NCI-H82 (cell line): ENCODE results near the gene GGPS1.
"Not testable (repeated sequence)": the region's sequence is repeated elsewhere in the genome, so short reads cannot be mapped to it uniquely, and the experiment has no call there.

ENCODE experiments used
- DNase-seq: peaks from one replicate; lab custom pipeline; 2025; lab: John Stamatoyannopoulos, UW

Gene GGPS1

DNA sequence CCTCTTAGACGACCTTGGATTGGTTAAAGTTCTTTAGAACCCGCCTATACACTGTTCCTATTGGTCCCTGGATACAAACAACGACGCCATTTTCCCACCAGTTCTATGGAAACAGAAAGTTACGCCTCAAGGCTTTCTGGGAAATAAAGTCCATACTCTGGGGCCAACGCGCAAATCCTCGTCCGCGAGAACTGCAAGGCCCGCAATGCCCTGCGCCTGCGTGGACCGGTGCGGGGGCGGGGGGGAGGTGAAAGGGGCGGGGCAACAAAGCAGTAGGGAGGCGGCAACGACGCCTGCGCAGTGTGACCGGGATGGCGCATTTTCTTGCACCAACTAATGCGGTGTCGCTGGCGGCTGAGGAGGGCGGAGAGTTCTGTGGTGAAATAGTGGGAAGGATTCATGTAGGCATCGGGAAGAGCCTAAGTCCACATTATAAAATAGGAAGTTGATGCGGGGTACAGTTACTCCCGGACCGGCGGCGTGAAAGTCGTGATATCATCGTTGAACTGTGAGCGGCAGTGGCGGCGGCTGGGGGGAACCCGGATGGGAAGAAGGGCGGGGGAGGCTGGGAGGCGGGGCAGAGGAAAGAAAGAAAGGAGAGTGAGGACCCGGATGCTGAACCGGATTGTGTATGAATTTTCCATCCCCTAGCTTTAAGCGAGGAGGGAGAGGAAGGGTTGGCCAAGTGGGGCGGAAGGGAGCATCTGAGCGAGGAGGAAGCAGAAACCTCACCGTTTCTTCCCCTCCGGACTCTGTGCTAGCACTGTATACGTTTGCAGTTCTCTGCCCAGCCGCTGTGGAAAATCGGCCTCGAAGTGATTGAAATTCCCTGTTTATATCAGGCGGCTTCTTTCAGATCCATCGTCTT lies at the start of gene GGPS1:
Gene GGPS1, plus strand, starts transcription at position 300 of the 868 bp plus-strand sequence. CDS start 6,695 bp downstream, outside the sequence.
- DNase-seq = peak; percentile 100

DNA sequence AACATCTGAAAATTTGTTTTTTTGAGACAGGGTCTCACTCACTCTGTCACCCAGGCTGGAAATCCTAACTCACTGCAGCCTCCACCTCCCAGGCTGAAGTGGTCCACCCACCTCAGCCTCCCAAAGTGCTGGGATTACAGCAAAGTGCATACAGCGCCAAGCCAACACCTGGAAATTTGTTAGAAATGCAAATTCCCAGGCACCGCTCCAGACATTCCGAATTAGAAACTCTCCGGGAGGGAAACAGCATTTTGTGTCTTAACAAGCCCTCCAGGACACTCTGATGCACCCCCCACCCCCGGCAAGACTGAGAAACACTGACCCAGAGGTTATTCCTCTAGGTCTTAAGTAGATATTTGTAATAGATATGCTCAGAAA lies 49.5 kb upstream of the GGPS1 start:
- no peak for DNase-seq

DNA sequence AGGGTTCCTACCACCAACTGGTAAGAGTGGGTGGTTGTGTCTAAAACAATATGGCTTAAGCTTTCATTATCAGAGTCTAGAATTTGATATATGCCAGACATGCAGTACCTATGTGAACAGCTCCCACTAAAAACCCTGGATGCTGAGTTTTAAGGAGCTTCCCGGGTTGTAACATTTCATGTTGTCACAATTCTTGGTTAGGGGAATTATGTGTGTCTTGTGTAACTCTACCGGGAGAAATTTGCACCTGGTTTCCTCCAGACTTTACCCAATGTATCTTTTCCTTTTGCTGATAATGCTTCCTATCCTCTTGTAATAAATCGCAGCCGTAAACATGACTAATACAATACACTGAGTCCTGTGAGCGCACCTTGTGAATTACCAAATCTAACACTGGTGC lies 48.7 kb upstream of the GGPS1 start:
- DNase-seq = no peak

DNA sequence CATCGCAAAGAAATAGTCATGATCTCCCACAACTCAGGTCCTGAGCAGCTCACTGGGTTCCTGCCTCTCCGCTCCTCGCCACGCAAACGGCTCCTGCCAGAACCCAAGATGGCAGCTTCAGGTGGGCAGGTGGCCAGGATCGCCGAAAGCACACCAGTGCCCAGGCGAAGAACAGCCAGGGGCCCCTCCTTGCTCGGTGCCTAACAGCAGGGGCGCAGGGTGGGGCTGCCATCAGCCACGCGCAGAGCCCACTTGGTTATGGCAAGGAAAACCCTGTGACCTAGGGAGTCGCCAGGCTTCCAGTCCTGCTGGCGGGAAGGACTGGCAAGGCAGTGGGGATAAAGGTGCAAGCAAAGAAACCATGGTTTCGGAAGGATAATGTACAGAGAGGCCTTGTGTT lies 47.9 kb upstream of the GGPS1 start:
- no peak for DNase-seq

DNA sequence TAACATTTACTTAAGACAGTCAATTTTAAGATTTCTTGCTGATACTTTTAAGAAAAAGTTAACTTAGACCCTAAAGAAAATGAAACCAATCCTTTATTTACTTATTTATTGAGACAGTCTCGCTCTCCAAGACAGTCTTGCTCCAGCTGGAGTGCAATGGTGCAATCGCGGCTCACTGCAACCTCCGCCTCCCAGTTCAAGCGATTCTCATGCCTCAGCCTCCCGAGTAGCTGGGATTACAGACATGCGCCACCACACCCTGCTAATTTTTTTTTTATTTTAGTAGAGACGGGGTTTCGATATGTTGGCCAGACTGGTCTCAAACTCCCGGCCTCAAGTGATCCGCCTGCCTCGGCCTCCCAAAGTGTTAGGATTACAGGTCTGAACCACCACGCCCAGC lies 44.7 kb upstream of the GGPS1 start:
- not testable (repeated sequence) for DNase-seq

DNA sequence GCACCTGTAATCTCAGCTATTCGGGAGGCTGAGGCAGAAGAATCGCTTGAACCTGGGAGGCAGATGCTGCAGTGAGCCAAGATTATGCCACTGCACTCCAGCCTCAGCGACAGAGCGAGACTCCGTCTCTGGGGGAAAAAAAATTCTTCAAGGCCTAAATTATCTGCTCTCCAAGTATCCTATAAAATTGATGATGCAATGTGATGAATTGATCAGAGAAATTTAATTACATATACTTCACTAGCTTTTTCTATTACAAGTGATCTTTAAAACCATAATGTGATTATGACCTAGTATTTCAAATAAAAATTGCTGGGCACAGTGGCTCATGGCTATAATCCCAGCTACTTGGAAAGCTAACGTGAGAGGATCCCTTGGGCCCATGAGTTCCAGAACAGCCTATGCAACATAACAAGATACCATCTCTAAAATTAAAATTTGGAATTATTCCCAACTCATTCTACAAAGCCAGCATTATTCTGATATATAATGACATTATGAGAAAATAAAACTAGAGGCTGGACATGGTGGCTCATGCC lies 44.1 kb upstream of the GGPS1 start:
- DNase-seq = no peak

DNA sequence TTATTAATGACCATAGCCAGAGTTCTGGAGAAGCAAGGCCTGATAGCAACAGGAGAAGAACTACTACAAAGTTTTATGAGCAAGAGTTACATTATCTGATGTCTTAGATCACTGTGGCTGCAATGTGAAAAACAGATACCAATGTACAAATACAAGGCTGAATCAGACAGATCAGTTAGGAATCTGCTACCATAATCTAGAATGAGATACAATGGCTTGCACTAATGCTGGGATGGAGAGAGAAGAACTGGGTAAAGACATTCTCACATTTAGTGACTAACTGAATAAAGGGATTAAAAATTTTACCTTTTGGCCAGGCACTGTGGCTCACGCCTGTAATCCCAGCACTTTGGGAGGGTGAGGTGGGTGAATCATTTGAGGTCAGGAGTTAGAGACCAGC lies 41.7 kb upstream of the GGPS1 start:
- DNase-seq = no peak

DNA sequence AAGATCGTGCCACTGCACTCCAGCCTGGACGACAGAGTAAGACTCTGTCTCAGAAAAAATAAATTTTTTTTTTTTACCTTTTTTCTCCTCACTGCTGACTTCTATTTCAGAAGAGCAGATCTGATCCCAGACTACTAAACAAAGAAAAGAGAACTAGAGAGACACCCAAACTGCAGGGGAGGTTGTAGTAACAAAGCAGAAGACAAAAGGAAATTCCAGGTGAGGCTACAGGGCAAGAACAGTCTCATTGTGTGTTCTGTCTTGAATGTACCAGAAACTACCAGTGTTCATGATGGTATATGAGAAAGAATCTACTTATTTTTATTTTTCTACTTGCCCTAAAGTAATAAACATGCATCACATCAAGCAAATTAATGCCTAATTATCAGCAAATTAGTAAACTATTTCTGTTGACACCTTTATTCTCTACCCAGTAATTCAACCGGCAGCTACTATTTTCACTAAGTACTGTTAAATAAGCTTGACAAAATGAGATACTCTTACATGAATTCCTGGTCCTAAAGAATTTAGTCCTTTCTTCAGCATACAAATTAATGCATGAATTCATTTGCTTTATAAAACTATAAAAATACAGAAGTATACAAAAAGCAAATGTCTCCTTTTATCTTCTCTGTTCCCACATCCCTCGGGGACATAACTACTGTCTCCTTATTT lies 41.0 kb upstream of the GGPS1 start:
- no peak for DNase-seq

DNA sequence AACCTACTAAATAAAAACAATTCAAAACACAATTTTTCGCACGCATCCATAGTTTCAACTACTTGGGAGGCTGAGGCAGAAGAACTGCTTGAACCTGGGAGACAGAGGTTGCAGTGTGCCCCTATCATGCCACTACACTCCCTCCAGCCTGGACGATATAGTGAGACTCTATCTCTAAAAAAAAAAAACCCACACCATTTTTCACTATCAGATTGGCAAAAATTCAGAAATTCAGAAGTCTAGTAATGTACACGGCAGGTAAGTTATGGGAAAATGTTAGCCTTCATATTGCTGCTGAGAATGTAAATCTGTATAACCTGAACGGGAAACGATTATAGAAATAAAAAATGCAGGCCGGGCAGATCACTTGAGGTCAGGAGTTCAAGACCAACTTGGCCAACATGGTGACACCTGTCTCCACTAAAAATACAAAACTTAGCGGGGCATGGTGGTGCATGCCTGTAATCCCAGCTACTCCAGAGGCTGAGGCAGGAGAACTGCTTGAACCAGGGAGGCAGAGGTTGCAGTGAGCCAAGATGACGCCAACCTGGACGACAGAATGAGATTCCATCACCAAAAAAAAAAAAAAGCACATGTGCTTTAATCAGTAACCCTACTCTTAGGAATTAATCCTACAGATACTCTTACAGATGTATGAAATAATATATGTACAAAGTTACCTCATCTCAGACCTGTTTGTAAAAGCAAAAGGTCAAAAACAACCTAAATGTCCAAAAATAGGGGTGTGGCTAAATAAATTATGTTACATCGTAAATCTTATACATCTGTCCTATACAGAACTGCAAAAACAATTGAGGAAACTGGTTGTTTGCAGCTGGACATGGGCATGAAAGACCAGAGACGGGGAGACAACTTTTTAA lies 38.3 kb upstream of the GGPS1 start:
- DNase-seq = no peak

DNA sequence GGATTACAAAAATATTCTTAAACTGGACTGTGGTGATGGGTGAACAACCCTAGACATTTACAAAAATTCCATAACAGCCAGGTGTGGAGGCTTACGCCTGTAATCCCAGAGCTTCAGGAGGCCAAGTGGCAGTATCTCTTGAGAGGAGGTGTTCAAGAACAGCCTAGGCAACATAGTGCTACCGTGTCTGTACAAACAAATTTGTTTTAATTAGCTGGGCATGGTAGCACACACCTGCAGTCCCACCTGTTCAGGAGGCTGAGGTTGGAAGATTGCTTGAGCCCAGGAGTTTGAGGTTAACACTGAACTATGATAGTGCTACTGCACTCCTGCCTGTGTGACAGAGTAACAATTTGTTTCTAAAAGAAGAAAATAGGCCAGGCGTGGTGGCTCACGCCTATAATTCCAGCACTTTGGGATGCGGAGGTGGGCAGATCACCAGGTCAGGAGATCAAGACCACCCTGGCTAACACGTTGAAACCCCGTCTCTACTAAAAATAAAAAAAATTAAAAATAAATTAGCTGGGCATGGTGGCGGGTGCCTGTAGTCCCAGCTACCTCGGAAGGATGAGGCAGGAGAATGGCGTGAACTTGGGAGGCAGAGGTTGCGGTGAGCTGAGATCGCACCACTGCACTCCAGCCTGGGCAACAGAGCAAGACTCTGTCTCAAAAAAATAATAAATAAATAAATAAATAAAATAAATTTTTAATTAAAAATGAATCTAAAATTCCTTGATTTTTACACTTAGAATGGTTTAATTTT lies 37.4 kb upstream of the GGPS1 start:
- DNase-seq = no peak

DNA sequence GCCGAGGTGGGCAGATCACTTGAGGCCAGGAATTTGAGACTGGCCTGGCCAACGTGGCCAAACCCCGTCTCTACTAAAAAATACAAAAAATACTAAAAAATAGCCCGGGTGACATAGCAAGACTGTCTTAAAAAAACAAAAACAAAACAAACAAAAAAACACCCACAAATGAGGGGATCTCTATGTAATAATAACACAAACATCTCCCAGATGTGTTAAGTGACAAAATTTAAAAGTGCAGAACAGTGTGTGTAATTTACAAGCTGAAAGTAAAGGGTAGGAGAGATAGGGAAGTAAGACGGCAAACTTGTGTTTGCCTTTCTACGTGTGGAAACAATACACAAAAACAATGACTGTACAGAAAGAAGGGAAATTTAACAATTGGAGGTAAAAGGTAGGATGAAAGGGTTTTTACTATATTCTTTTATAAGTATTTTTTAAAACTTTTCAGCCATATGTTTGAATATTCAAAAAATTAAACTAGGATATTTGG lies 36.7 kb upstream of the GGPS1 start:
- DNase-seq = no peak

DNA sequence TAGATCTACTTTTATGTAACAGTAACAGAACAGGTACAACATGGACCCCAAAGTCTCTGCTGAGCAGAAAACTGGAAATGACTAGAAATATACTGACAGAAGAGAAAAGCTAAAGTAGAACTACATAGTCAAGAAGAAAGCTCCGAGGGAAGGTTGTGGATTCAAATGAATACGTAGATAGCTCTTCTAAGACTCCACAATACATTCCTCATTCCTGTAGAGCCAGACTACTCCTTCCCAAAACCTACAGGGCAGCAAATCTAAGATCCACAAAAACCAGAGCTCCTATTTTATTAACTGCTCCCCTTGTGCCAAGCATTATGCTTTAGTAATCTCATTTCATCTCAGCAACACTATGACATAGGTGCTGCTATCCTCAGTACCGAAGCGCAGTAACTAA lies 35.6 kb upstream of the GGPS1 start:
- no peak for DNase-seq

DNA sequence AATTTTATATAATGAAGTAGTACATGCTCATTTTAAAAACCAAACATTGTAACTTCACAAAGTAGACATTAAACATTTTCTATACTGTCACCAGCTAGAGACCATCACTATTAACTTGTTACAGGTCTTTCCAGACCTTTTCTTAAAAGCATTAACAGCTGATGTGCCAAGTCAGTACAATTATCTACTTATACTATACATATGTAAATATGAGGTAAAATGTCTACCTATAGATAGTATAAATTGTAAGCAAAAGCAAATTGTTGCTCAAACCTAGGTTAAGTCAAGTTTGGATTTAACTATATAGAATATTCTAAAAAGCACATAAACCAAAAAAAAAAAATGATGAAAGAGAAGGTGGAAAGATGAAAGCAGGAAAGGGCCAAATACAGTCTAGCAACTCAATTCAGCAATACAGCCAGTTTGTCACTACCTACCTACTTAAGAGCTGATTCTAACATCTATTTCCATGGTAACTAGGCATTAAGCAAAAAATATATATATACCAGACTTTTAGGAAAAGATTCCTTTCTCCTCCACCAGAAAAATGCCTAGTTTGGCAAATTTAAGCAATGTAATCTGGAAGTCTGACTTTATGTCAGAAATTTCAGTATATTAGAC lies 34.9 kb upstream of the GGPS1 start:
- no peak for DNase-seq

DNA sequence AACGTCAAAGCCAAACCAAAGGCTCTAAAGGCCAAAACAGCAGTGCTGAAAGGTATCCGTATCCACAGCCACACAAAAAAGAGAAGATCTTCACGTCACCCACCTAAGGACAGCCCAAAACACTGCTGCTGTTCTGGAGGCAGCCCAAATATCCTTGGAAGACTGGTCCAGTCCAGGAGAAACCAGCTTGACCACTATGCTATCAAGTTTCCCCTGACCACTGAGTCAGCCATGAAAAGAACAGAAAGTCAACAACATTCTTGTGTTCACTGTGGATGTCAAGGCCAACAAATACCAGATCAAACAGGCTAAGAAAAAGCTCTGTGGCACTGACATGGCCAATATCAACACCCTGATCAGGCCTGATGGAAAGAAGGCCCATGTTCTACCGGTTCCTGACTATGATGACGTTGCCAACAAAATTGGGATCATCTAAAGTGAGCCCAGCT lies 32.4 kb upstream of the GGPS1 start:
- DNase-seq = no peak

DNA sequence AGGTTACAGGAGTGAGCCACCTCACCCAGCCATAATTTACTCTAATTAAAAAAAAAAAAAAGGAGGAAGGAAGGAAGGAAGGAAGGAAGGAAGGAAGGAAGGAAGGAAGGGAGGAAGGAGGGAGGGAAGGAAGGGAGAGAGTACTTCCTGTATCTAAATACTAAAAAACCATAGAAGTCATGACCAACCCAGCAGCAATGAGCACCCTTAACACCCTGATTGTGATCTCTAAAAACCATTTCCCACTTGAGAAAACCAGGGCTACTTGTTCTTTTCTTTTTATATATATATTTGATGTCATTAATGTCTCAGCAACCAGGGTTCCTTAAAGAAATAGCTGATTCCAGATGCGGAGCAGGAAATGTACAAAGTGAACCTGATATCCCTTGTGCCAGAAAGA lies 31.6 kb upstream of the GGPS1 start:
- no peak for DNase-seq

DNA sequence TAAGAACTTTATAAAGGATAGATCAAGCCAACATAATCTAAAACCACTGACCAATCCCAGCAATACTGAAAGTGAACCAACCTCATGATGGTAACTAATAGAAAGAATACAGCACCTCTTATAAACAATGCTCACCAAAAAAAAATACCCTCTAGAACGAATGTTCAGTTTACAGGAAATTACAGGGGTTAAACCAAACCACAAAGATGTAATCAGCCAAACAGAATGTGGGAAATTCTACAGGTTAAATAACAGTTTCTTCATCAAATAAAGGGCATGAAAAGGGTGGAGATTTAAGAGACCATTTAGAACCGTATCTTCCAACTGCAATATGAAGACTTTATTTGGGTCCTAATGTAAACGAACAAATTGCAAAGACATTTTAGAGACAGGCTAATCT lies 30.8 kb upstream of the GGPS1 start:
- DNase-seq = no peak

DNA sequence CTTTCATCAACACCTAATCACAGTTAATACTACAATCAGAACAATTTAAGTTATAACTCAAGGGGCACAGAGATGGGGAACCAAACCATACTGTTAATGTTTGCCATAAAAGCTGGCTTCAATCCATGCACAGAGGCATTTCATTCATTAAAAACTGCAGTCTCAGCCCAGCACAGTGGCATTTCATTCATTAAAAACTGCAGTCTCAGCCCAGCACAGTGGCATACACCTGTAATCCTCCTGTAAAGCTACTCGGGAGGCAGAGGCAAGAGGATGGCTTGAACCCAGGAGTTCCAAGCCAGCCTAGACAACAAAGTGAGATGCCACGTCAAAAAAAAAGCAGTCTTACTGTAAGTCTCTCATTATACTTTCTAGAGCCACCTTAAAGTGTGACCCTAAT lies 29.6 kb upstream of the GGPS1 start:
- DNase-seq = no peak

DNA sequence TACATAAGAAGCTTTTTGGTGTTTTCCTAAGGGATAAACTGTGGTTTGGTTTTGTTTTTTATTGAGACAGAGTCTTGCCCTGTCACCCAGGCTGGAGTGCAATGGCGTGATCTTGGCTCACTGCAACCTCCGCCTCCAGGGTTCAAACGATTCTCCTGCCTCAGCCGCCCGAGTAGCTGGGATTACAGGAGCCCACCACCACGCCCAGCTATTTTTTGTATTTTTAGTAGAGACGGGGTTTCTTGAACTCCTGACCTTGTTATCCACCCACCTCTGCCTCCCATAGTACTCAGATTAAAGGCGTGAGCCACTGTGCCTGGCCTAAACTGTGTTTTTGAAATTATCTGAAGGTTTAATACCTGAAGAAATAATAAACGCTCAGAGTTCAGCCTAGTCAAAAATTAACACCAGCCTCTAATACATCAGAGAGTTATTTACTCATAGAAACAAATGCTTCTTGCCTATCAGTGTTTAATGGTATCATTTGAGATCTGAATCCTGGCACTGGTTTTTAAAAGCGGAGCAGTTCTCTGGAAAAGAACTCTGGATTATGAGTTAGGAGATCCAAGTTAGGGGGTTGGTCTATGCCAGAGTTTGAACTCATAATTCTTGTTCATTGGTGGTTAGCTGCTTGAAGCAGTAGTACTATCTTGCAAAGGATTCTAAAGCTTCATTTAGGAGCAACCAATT lies 29.1 kb upstream of the GGPS1 start:
- DNase-seq = no peak

DNA sequence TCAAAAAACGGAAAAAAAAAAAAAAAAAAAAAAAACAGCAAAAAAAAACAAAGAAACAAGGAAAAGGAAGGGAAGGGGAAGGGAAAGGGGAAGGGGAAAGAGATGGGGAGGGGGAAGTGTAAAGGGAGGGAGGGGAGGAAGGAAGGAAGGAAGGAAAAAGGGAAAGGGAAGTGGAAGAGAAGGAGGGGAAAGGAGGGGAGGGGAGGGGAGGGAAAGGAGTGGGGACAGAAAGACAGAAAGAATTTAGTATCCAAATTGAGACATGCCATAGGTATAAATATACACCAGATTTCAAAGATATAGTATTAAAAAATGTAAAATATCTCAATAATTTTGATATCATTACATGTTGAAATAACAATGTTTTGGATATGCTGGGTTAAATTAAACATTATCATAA lies 26.2 kb upstream of the GGPS1 start:
- DNase-seq = no peak
